ENCODE measurements around the gene KIF12.

KIF12 gene

GRCh38 chr9:114071197-114071795 is 27.8 kb downstream of the KIF12 start:
- TF ChIP-seq CTCF (conservative IDR thresholded peaks at IDR 0.05) (no peak), ZFX (IDR thresholded peaks at IDR 0.05) (no peak)
- no peak overlapping the region for H3K27ac ChIP-seq

DNA sequence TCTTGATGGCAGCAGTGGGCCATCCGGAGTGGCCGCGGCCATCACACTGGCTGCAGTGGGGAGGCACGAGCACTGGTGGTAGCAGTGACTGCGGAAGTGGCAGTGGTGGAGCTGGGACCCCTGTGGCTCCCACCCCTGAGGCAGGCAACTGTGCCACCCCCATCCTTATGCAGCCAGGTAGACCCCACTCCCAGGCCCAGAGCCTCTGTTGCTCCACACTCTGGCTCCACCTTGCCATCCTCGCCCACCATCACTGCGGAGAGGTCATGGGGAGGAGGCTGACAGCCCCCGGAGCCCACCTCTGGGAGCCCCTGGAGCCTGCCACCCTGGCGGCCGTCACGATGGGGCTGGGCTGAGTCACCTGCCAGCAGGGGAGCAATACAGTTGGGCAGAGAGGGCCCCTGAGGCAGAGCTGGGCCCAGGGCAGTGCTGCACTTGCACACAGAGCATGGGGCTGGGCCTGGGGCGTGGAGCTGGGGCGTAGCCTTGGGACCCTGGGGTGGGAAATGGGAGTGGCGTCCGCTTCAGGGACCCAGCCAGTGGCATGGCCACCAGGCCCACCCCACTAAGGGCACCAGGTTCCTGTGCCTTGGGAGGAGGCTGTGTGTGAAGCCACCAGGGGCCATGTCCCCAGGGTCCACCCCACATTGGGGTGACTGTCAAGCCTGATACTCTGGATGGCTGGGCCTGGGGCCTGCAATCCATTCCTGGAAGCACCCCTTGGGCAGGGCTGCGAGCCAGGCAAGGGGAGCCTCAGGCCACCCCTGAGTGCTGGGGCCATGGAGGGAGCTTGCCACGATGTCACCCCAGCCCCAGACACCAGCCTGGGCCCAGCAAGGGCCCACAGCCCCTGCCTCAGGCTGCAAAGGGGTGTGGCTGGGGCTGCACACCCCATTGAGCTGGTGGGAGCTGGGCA is 28.6 kb downstream of the KIF12 start:
- no peak overlapping the region for H3K27ac ChIP-seq
- no peak for TF ChIP-seq CTCF (conservative IDR thresholded peaks at IDR 0.05)
- TF ChIP-seq ZFX (IDR thresholded peaks at IDR 0.05) = no peak

GRCh38 chr9:114069476-114070187 is 29.5 kb downstream of the KIF12 start:
- TF ChIP-seq CTCF (conservative IDR thresholded peaks at IDR 0.05) (no peak), ZFX (IDR thresholded peaks at IDR 0.05) (no peak)
- H3K27ac ChIP-seq = no peak overlapping the region

DNA sequence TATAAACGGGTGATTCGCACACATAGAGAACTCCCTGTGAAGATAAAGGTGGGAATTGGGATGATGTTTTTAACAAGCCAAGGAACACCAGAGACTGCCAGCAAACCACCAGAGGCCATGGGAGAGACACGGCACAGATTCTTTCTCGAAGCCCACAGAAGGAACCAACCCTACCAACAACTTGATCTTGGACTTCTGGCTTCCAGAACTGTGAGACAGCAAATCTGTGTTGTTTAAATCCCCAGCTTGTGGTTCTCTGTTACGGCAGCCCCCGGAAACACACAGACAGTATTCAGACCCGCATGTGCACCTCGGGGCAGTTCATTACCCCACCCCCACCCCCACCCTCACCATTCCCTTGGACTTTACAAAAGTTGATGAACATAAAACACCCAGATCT is 33.8 kb downstream of the KIF12 start:
- no peak overlapping the region for H3K27ac ChIP-seq
- TF ChIP-seq ZFX (IDR thresholded peaks at IDR 0.05) (no peak), CTCF (conservative IDR thresholded peaks at IDR 0.05) (no peak)

DNA sequence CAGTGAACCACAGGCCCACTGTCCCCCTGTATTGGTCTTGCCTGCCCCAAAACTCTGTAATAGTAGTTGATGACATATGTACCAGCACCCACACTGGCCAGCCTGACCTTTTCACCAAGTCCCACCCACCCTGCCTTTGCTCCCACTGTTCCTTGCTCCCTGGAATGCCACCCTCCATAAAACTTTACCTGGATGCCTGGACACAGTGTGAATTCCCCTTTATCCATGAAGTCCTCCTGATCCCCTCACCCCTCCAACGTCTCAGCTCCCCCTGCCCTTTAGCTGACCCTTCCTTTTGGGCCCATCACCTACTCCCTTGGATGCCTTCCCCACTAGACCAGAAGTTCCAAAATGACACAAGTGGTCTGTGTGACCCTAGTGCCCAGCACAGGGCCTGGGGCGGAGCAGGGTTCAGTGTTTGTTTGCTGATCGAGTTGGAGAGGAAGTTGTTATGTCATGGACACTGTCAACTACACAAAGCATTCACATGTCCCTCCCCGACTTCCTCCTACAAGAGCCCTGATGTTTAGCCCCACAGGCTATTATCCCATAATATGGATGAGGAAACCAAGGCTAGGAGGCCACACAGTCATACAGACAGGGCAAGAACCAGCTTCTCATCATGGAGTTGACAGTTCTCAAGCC is 37.1 kb downstream of the KIF12 start:
- no peak overlapping the region for H3K27ac ChIP-seq
- TF ChIP-seq CTCF (conservative IDR thresholded peaks at IDR 0.05) (no peak), ZFX (IDR thresholded peaks at IDR 0.05) (no peak)

GRCh38 chr9:114061292-114061691 is 37.8 kb downstream of the KIF12 start:
- H3K27ac ChIP-seq = no peak overlapping the region
- TF ChIP-seq CTCF (conservative IDR thresholded peaks at IDR 0.05) (no peak), ZFX (IDR thresholded peaks at IDR 0.05) (no peak)
